HEK293 (cell line): ENCODE results near the gene GSG1L2.

Experiments used
- KLF17 ChIP-seq: fragments of 450-650 bp; formaldehyde crosslinking; IDR thresholded peaks from 2 replicates; pipeline ENCODE4 v1.5.1; 2016; ENCODE audit warnings: missing biosample characterization, missing genetic modification characterization
- KLF8 ChIP-seq: fragments of 450-650 bp; formaldehyde crosslinking; IDR thresholded peaks from 2 replicates; pipeline ENCODE4 v1.5.1; 2016; ENCODE audit warnings: missing biosample characterization, missing genetic modification characterization
- PATZ1 ChIP-seq: fragments of 450-650 bp; formaldehyde crosslinking; IDR thresholded peaks from 2 replicates; pipeline ENCODE4 v1.5.1; 2016; ENCODE audit warnings: missing biosample characterization, missing genetic modification characterization
- PRDM1 ChIP-seq: fragments of 450-650 bp; formaldehyde crosslinking; IDR thresholded peaks from 2 replicates; pipeline ENCODE4; 2016; ENCODE audit warnings: missing biosample characterization, missing genetic modification characterization
- PRDM10 ChIP-seq: fragments of 450-650 bp; formaldehyde crosslinking; IDR thresholded peaks from 2 replicates; pipeline ENCODE4 v1.5.1; 2016; ENCODE audit warnings: missing biosample characterization, missing genetic modification characterization
- WT1 ChIP-seq: fragments of 450-650 bp; formaldehyde crosslinking; IDR thresholded peaks from 2 replicates; pipeline ENCODE4 v1.5.1; 2016; ENCODE audit warnings: missing biosample characterization, missing genetic modification characterization
- ZBTB20 ChIP-seq: fragments of 450-650 bp; formaldehyde crosslinking; IDR thresholded peaks from 2 replicates; pipeline ENCODE4 v1.5.1; 2016; ENCODE audit warnings: missing biosample characterization, missing genetic modification characterization
- ZBTB21 ChIP-seq: fragments of 450-650 bp; formaldehyde crosslinking; IDR thresholded peaks from 2 replicates; pipeline ENCODE4 v1.5.1; 2017; ENCODE audit warnings: missing biosample characterization, missing genetic modification characterization
- ZIC2 ChIP-seq: fragments of 450-650 bp; formaldehyde crosslinking; IDR thresholded peaks from 2 replicates; pipeline ENCODE4 v1.5.1; 2016; ENCODE audit warnings: missing biosample characterization, missing genetic modification characterization
- ZNF211 ChIP-seq: fragments of 450-650 bp; formaldehyde crosslinking; IDR thresholded peaks from 2 replicates; pipeline ENCODE4 v1.5.1; 2016; ENCODE audit warnings: low read depth, missing biosample characterization, missing genetic modification characterization
- ZNF280D ChIP-seq: fragments of 450-650 bp; formaldehyde crosslinking; IDR thresholded peaks from 2 replicates; pipeline ENCODE4 v1.5.1; 2016; ENCODE audit warnings: missing biosample characterization, missing genetic modification characterization
- ZNF292 ChIP-seq: fragments of 450-650 bp; formaldehyde crosslinking; IDR thresholded peaks from 2 replicates; pipeline ENCODE4 v1.5.1; 2016; ENCODE audit warnings: low read depth, missing biosample characterization, missing genetic modification characterization, borderline replicate concordance
- ZNF335 ChIP-seq: fragments of 450-650 bp; formaldehyde crosslinking; conservative IDR thresholded peaks from 2 replicates; pipeline ENCODE4 v1.5.1; 2016; ENCODE audit warnings: missing biosample characterization, missing genetic modification characterization
- ZNF404 ChIP-seq: fragments of 450-650 bp; formaldehyde crosslinking; IDR thresholded peaks from 2 replicates; pipeline ENCODE4 v1.5.1; 2017; ENCODE audit warnings: missing biosample characterization, missing genetic modification characterization
- ZNF426 ChIP-seq: fragments of 450-650 bp; formaldehyde crosslinking; IDR thresholded peaks from 2 replicates; pipeline ENCODE4 v1.5.1; 2017; ENCODE audit warnings: missing biosample characterization, missing genetic modification characterization, mild to moderate bottlenecking, inconsistent platforms, moderate library complexity
- ZNF449 ChIP-seq: fragments of 450-650 bp; formaldehyde crosslinking; IDR thresholded peaks from 2 replicates; pipeline ENCODE4 v1.5.1; 2017; ENCODE audit warnings: missing biosample characterization, mild to moderate bottlenecking, missing genetic modification characterization, moderate library complexity
- ZNF473 ChIP-seq: fragments of 450-650 bp; formaldehyde crosslinking; IDR thresholded peaks from 2 replicates; pipeline ENCODE4 v1.5.1; 2017; ENCODE audit warnings: missing biosample characterization, missing genetic modification characterization
- ZNF623 ChIP-seq: fragments of 450-650 bp; formaldehyde crosslinking; IDR thresholded peaks from 2 replicates; pipeline ENCODE4 v1.5.1; 2016; ENCODE audit warnings: missing biosample characterization, missing genetic modification characterization
- ZNF626 ChIP-seq: fragments of 450-650 bp; sonication (Bioruptor Pico); formaldehyde crosslinking; IDR thresholded peaks from 2 replicates; pipeline ENCODE4 v1.5.1; 2018; ENCODE audit warnings: missing biosample characterization, missing genetic modification characterization, inconsistent platforms
- ZNF629 ChIP-seq: fragments of 450-650 bp; formaldehyde crosslinking; IDR thresholded peaks from 2 replicates; pipeline ENCODE4 v1.5.1; 2017; ENCODE audit warnings: missing biosample characterization, missing genetic modification characterization
- ZSCAN23 ChIP-seq: fragments of 450-650 bp; formaldehyde crosslinking; IDR thresholded peaks from 2 replicates; pipeline ENCODE4 v1.5.1; 2016; ENCODE audit warnings: missing biosample characterization, missing genetic modification characterization
- TF ChIP-seq, protein P1 (sequence below): fragments of 450-650 bp; formaldehyde crosslinking; IDR thresholded peaks from 2 replicates; pipeline ENCODE4 v1.5.1; 2016; ENCODE audit warnings: missing biosample characterization, missing genetic modification characterization
- TF ChIP-seq, protein P2 (sequence below): fragments of 450-650 bp; formaldehyde crosslinking; IDR thresholded peaks from 2 replicates; pipeline ENCODE4 v1.5.1; 2016; ENCODE audit warnings: missing biosample characterization, missing genetic modification characterization

The GSG1L2 gene

GRCh38 chr17:9837551-9838471 is 15.9 kb upstream of the GSG1L2 start (continued):
- 0 out of 2 replicates have a peak, but pooled peaks have one; percentile 34 for TF ChIP-seq ZNF629 (tag by site-specific recombination)
- TF ChIP-seq, protein P1, sequence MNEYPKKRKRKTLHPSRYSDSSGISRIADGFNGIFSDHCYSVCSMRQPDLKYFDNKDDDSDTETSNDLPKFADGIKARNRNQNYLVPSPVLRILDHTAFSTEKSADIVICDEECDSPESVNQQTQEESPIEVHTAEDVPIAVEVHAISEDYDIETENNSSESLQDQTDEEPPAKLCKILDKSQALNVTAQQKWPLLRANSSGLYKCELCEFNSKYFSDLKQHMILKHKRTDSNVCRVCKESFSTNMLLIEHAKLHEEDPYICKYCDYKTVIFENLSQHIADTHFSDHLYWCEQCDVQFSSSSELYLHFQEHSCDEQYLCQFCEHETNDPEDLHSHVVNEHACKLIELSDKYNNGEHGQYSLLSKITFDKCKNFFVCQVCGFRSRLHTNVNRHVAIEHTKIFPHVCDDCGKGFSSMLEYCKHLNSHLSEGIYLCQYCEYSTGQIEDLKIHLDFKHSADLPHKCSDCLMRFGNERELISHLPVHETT (tag by site-specific recombination): no peak
- no peak for TF ChIP-seq ZNF626
- peak; percentile 55 for TF ChIP-seq PRDM1 (tag by site-specific recombination)
- TF ChIP-seq ZNF623 (tag by site-specific recombination): 0 out of 2 replicates have a peak, but pooled peaks have one; percentile 14
- TF ChIP-seq ZSCAN23 (tag by site-specific recombination): no peak
- peak; percentile 56 for TF ChIP-seq ZNF335 (tag by site-specific recombination)
- 0 out of 2 replicates have a peak, but pooled peaks have one; percentile 37 for TF ChIP-seq KLF8
- 0 out of 2 replicates have a peak, but pooled peaks have one; percentile 10 for TF ChIP-seq ZNF404
- peak; percentile 80; the same call in 1 of the 2 replicates for TF ChIP-seq ZNF449 (tag by site-specific recombination)
- TF ChIP-seq ZNF426 (tag by site-specific recombination): no peak
- TF ChIP-seq ZNF292: no peak
- TF ChIP-seq ZNF280D (tag by site-specific recombination): 0 out of 2 replicates have a peak, but pooled peaks have one; percentile 11
- TF ChIP-seq KLF17 (tag by site-specific recombination): peak; percentile 85; the same call in 1 of the 2 replicates
- peak; percentile 79 for TF ChIP-seq ZBTB20 (tag by site-specific recombination)
- peak; percentile 87 for TF ChIP-seq PRDM10 (tag by site-specific recombination)
- 0 out of 2 replicates have a peak, but pooled peaks have one; percentile 35 for TF ChIP-seq WT1 (tag by site-specific recombination)
- TF ChIP-seq, protein P2, sequence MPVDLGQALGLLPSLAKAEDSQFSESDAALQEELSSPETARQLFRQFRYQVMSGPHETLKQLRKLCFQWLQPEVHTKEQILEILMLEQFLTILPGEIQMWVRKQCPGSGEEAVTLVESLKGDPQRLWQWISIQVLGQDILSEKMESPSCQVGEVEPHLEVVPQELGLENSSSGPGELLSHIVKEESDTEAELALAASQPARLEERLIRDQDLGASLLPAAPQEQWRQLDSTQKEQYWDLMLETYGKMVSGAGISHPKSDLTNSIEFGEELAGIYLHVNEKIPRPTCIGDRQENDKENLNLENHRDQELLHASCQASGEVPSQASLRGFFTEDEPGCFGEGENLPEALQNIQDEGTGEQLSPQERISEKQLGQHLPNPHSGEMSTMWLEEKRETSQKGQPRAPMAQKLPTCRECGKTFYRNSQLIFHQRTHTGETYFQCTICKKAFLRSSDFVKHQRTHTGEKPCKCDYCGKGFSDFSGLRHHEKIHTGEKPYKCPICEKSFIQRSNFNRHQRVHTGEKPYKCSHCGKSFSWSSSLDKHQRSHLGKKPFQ (tag by site-specific recombination): 0 out of 2 replicates have a peak, but pooled peaks have one; percentile 17
- TF ChIP-seq ZNF211 (tag by site-specific recombination): no peak
- no peak for TF ChIP-seq ZIC2 (tag by site-specific recombination)
- 0 out of 2 replicates have a peak, but pooled peaks have one; percentile 18 for TF ChIP-seq PATZ1 (tag by site-specific recombination)
- peak; percentile 45; the same call in 1 of the 2 replicates for TF ChIP-seq ZBTB21 (tag by site-specific recombination)
- TF ChIP-seq ZNF473 (tag by site-specific recombination): no peak
